ENCODE results near the gene NEXN.
"Not testable (repeated sequence)": the region's sequence is repeated elsewhere in the genome, so short reads cannot be mapped to it uniquely, and the experiment has no call there.

The NEXN gene

DNA sequence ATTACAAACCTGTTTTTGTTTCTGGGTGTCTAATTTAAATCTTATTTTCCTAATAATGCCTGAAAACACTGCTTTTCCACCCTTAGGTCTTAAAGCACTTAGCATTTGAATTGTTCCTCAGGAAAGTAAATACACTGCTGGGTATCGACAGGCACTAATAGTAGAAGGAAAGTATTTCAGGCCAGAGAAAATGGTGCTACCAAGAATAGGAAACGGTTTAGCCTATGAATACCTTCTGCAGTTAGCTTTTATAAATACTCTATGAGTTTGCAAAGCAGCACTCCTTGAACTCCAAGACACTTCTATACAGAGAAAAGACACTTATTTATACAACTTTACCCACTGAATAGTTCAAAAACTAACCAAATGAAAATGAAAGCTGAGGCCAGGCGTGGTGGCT is 83.7 kb downstream of the NEXN start:
- no peak for DNase-seq

DNA sequence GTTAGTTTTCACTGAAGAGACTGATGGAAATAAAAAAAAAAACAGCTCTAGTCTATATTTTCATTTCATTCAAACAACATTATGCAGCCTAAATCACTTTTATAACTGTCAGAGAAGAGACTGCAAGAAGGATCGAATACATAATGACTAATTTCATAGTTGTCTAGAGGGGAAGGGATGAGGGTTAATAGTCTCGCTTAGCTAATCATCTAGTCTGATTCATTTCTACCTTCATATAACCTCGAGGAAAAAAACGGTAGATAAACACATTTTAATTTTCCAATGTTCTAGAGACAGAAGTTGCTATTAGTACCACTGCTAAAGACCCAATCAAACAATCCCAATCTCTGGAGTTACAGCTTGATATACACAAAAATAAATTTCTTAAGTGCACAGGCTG is 87.0 kb downstream of the NEXN start:
- no peak for DNase-seq

DNA sequence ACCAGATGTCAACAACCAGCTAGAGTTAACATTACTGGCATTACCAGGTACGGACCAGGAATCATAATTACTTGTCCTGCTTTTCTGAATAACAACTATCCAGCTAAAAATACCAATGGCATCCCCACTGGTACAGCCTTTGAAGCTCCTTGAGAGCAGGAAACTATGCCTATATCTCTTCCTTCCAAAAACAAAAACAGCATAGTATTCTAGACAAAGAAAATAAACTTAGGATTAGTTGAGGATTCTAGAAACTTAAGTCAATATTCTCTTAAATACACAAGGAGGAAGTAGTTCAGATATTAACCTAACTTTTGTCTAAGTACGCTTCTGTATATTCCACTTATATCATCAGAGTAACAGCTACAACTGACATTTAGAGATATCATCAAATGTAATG is 87.5 kb downstream of the NEXN start:
- DNase-seq = no peak

DNA sequence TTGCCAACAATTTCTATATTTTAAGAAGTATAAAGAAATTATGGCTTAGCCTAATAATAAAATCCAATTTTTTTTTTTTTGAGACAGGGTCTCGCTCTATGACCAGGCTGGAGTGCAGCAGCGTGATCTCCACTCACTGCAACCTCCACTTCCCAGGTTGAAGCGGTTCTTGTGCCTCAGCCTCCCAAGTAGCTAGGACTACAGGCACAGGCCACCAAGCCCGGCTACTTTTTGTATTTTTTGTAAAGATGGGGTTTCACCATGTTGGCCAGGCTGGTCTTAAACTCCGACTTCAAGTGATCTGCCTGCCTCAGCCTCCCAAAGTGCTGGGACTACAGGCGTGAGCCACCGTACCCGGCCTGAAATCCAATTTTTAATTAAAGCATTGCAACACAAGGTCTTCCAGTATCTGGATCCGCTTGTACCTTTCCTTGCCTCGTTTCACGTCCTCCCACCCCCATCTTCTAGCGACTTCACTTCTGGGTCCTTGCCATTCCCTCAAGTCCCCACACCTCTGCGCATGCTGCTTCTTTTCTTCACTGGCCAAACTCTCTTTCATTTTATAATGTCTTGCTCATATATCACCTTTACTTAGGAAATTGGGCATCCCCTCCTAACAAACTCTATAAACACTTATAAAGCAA is 88.1 kb downstream of the NEXN start:
- no peak for DNase-seq

- DNase-seq = no peak
Observed at GRCh38 chr1:77977989-77978292, 89.5 kb downstream of the NEXN start.

DNA sequence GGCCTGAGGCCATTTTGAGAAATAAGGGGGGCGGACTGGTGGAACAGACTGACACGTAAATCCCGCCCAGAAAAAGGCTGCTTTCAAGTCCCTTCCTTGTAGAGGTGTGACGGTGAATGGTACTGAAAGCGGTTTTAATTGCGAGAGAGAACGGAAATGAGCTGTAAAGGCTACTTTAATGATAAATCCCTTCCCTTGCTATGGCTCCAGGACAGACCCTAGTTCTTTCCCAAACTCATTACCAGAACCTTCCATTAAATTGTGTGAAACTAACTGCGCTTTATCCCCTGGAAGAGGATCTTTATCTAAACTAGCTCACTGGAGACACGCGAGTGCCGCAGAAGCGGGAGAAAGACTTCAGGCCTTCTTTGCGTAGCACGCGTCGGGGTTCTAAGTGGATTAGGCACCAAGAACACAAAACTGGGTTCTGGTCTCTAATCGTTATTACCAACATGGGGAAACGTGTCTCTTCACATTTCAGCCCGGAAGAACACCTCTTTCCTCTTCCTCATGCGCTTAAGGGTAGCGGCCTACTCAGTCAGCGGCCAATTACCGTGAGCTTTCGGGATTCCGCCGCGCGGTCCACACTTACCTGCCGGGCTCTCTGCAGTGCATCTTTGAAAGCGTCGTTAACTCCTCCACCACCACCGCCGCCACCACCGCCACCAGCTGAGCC is 90.0 kb downstream of the NEXN start:
- DNase-seq = peak; percentile 92

DNA sequence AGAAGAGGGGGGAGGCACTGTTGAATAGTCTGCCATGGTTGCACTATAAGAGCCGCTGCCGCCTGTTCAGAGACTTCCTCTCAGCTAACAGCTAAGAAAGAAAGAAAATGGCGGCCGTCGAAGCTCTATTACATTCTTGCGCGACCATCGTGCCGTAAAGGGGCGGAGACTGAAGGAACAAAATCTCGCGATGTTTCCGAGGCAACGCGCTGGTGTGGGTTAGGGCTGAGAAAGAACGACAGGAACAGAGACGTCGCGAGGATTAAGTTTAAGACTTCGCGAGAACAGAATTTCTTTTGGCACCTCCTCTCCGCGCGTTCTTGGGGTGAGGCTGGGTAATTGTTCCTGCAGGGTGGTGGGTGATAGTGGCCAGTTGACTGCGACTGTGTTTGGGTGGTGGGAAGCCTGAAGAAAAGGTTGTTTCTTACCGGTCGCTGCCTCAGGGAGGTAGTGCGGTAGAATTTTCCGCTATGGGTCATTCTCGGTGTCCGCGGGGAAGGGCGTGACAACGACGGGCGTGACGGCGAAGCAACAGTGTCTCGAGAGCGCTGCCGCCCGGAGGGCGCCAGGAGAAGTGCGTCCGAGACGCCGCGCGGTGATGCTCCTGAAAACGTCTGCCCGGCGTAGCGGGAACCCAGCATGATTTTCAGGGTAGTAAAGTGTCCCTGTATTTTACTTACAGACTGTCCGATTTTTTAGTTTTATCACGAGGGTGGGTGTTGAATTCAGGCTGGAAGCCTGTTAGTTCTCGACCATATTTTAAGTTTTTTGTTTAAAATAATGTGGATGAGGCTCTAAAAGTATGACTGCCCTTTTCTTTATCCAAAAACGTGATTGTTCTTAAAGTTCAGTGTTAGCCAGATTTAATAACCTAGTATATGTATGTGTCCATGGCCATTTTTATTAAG is 90.8 kb downstream of the NEXN start, which contains the start of gene FUBP1:
Gene FUBP1 (minus strand): TSS at position 104 of the 908 bp plus-strand sequence. CDS start 68 bp downstream, at position 36.
- peak; percentile 99 for DNase-seq

DNA sequence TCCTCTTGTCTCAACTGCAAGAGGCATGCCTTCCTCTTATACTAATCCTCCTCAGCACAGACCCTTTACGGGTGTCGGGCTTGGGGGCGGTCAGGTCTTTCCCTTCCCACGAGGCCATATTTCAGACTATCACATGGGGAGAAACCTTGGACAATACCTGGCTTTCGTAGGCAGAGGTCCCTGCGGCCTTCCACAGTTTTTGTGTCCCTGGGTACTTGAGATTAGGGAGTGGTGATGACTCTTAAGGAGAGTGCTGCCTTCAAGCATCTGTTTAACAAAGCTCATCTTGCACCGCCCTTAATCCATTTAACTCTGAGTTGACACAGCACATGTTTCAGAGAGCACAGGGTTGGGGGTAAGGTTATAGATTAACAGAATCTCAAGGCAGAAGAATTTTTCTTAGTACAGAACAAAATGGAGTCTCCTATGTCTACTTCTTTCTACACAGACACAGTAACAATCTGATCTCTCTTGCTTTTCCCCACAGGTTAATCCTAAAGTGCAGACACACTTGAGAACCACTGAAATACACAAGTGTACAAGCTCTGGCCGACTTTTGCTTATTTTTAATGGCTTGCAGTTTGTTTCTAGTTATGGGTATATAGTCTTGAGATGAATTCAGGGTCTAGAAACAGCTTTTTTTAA is 95.0 kb downstream of the NEXN start:
- DNase-seq = not testable (repeated sequence)

GRCh38 chr1:77983997-77984355 is 95.6 kb downstream of the NEXN start:
- DNase-seq = no peak

- DNase-seq = no peak
Observed at GRCh38 chr1:77984629-77985028, 96.2 kb downstream of the NEXN start.

- no peak for DNase-seq
Observed at GRCh38 chr1:77986810-77987209, 98.4 kb downstream of the NEXN start.

DNA sequence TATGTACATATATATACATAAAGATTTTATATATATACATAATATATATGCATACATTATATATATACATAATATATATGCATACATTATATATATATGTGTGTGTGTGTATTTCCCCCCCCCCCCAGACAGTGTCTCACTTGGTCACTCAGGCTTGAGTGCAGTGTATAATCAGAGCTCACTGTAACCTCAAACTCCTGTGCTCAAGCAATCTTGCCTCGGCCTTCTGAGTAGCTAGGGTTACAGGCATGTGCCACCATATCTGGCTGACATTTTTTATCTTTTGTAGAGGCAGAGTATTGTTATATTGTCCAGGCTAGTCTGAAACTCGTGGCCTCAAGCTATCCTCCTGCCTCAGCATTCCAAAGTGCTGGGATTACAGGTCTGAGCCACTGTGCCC is 99.5 kb downstream of the NEXN start:
- no peak for DNase-seq

- DNase-seq = no peak
Observed at GRCh38 chr1:77989744-77990143, 101.3 kb downstream of the NEXN start.

DNA sequence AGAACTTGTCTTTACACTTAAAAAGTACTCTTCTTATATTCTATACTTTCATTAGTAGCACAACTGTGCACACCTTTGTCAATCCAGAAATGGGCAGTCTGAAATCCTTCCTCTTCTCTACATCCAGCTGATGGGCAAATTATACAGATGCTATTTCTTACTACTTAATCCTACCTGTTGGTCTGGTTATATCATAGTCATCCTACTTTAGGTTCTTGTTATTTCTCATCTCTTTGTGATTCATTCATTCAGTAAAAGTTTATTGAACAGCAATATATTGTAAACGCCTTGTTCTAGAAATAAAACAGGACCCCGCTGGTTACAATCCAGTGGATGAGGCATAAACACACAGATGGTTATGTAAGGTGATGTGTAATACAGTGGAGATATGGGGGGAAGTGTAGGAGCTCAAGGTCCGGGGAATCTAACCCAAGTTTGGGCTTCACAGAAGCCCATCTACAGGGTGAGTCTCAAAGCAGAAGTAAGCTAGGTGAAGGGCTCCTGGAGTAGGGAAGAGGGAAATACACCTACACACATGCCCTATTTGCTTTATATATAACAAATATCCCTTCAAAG is 102.3 kb downstream of the NEXN start:
- DNase-seq = no peak

DNA sequence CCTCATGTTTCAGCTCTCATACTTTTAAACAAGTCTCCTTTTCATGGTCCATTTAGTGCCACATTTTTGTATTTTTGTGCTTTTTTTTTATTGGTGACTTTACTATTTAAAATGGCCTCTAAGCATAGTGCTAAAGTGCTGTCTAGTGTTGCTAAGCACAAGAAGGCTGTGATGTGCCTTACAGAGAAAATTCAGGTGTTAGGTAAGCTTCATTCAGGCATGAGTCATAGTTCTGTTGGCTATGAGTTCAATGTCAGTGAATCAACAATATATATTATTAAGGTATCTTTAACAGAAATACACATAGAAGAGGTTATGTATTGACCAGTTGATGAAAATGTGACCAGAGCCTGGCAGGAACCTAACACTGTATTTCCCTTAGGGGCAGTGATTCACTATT is 103.2 kb downstream of the NEXN start:
- no peak for DNase-seq

Measured in COR-L47 (cell line).